Mesothelial cell of epicardium (in vitro differentiated cells): ENCODE results near the gene SEMA4C. TPM values are rescaled to one million over a fixed set of nuclear protein-coding genes. Genes with fewer than 3 reads are reported as not detected.
A peak's percentile ranks its signal among the peaks of the same experiment; 100 is the strongest.

Source experiments
- DNase-seq, 2 experiments: peaks; one replicate each; pipeline ENCODE4 v3.0.0; 2021; ENCODE audit warnings: low spot score in 2 of 2; ENCODE audit not compliant: unreplicated experiment in 2 of 2
- H3K27ac Mint-ChIP-seq: 2 replicates; pipeline ENCODE4 v1.8.0; 2021; ENCODE audit warnings: mixed read lengths
- H3K27me3 Mint-ChIP-seq: 2 replicates; pipeline ENCODE4 v1.8.0; 2021; ENCODE audit warnings: low read depth, mixed read lengths
- H3K36me3 Mint-ChIP-seq: 2 replicates; pipeline ENCODE4 v1.8.0; 2021; ENCODE audit warnings: mixed read lengths
- H3K4me1 Mint-ChIP-seq: 2 replicates; pipeline ENCODE4 v1.8.0; 2021; ENCODE audit warnings: mixed read lengths
- H3K4me3 Mint-ChIP-seq: 2 replicates; pipeline ENCODE4 v1.8.0; 2021; ENCODE audit warnings: mild to moderate bottlenecking, moderate library complexity, mixed read lengths
- H3K9me3 Mint-ChIP-seq: 2 replicates; pipeline ENCODE4 v1.8.0; 2021; ENCODE audit warnings: mixed read lengths
- total RNA-seq: library from RNA; stranded (reverse); gene quantifications from 3 replicates; pipeline ENCODE4 v1.2.1, GENCODE V29; 2021
- TF ChIP-seq, protein P1 (sequence below): fragments of 200-600 bp; sonication (generic); IDR thresholded peaks from one replicate; pipeline ENCODE4 v1.5.0; 2021; ENCODE audit warnings: antibody characterized with exemption; ENCODE audit not compliant: unreplicated experiment

SEMA4C gene
- total RNA-seq, 1 donor from 2014 or later, result 102 TPM

DNA sequence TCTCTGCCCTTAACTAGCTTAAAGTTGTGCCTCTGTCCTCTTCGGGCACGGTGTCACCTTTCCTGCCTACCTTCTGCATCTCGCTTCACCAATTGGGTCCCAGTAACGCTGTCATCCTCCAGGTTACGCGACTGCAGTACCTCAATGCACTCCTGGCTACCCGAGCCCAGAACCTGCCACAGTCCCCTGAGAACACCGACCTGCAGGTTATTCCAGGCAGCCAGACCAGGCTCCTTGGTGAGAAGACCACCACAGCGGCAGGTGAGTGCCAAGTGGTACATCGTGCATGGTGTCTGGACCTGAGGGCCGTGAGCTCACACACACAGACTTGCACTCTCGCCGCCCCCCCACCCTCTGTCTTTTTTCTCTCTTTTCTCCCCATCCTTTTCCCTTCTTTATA is 41.0 kb downstream of the SEMA4C start:
- TF ChIP-seq, protein P1, sequence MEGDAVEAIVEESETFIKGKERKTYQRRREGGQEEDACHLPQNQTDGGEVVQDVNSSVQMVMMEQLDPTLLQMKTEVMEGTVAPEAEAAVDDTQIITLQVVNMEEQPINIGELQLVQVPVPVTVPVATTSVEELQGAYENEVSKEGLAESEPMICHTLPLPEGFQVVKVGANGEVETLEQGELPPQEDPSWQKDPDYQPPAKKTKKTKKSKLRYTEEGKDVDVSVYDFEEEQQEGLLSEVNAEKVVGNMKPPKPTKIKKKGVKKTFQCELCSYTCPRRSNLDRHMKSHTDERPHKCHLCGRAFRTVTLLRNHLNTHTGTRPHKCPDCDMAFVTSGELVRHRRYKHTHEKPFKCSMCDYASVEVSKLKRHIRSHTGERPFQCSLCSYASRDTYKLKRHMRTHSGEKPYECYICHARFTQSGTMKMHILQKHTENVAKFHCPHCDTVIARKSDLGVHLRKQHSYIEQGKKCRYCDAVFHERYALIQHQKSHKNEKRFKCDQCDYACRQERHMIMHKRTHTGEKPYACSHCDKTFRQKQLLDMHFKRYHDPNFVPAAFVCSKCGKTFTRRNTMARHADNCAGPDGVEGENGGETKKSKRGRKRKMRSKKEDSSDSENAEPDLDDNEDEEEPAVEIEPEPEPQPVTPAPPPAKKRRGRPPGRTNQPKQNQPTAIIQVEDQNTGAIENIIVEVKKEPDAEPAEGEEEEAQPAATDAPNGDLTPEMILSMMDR, result no peak
- Mint-ChIP-seq H3K36me3 (peaks cover 25% of the 10 kb centered on the region), H3K4me1 (peaks cover 33% of the 10 kb centered on the region), H3K27me3 (no peaks in the 10 kb centered on the region), H3K9me3 (no peaks in the 10 kb centered on the region), H3K27ac (no peak overlapping the region), H3K4me3 (no peak overlapping the region)
- no peak for DNase-seq

DNA sequence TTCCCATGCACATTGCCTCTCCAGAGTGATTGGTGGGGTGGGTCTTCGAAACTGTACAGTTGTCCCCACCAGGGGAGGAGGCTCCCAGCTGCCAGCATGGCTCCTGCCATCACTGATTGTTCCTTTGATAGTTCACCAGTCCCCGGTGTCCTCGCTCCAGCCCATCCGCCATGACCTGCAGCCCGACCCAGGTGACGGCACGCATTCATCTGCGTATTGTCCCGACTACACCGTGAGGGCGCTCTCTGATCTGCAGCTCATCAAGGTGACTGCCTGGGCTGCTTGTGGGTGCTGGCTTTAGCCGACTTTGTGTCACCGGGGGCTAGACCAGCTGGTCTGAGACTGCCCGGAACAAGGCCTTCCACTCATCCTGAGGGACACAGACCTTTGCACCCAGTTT is 41.4 kb downstream of the SEMA4C start:
- H3K4me1 Mint-ChIP-seq, result peaks cover 33% of the 10 kb centered on the region
- TF ChIP-seq, protein P1, result no peak
- H3K27ac Mint-ChIP-seq, result no peak overlapping the region
- H3K9me3 Mint-ChIP-seq, result no peaks in the 10 kb centered on the region
- peaks cover 24% of the 10 kb centered on the region for H3K36me3 Mint-ChIP-seq
- H3K4me3 Mint-ChIP-seq, result no peak overlapping the region
- H3K27me3 Mint-ChIP-seq, result no peaks in the 10 kb centered on the region
- no peak for DNase-seq

DNA sequence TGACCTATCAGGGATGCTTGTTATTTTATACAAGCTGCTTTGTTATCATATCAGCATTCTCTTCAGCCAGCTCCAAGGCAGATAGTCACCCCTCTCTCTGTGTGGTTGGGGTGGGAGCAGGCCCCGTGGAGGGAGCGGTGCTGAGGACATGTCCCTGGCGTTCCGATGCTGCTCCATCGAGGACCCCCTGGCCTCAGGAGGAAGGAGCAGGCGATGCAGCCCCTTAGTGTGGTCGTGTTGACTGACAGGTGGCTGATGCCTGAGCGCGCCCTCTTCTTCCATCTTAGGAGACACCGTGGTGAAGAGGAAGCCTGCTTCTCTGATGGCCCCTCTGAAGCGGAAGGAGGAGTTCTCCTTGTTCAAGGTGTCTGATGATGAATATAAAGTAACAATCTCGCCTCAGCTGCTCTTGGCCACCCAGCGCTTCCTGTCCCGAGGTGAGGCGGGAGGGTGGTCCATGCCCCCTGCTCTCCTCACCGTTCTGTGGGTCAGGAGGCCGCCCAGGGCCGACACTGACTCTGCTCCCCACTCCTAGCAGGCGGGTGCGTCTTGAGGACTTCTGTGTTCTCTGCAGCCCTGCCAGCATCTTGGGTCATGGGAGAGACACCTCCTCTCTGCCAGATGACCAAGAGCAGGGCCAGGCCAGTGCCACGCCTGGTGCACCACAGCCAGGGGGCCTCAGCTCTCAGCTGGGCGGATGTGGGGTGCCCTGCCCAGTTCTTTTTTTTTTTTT is 43.2 kb downstream of the SEMA4C start:
- Mint-ChIP-seq H3K27ac (no peak overlapping the region), H3K4me1 (peaks cover 25% of the 10 kb centered on the region), H3K9me3 (no peaks in the 10 kb centered on the region), H3K36me3 (peaks cover 23% of the 10 kb centered on the region), H3K4me3 (no peak overlapping the region), H3K27me3 (no peaks in the 10 kb centered on the region)
- no peak for DNase-seq
- TF ChIP-seq, protein P1, result no peak

DNA sequence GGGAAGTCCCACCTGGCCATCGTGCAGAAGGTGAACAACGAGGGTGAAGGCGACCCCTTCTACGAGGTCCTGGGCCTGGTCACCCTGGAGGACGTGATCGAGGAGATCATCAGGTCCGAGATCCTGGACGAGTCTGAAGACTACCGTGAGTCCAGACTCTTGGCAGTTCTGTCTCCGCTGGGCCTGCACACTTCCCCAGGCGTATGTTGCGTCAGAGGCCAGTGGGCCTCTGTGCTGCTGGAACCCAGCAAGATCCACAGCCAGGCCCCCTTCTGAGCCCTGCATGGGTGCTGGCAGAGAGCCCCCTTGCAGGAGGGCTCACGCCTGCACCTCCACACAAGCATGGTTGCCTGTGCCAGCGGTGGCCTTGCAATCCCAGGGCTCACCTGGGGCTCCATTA is 44.8 kb downstream of the SEMA4C start:
- peaks cover 36% of the 10 kb centered on the region for H3K4me1 Mint-ChIP-seq
- DNase-seq, result no peak
- no peak overlapping the region for H3K27ac Mint-ChIP-seq
- H3K36me3 Mint-ChIP-seq, result peaks cover 20% of the 10 kb centered on the region
- no peaks in the 10 kb centered on the region for H3K9me3 Mint-ChIP-seq
- no peak overlapping the region for H3K4me3 Mint-ChIP-seq
- TF ChIP-seq, protein P1, result no peak
- H3K27me3 Mint-ChIP-seq, result no peaks in the 10 kb centered on the region

DNA sequence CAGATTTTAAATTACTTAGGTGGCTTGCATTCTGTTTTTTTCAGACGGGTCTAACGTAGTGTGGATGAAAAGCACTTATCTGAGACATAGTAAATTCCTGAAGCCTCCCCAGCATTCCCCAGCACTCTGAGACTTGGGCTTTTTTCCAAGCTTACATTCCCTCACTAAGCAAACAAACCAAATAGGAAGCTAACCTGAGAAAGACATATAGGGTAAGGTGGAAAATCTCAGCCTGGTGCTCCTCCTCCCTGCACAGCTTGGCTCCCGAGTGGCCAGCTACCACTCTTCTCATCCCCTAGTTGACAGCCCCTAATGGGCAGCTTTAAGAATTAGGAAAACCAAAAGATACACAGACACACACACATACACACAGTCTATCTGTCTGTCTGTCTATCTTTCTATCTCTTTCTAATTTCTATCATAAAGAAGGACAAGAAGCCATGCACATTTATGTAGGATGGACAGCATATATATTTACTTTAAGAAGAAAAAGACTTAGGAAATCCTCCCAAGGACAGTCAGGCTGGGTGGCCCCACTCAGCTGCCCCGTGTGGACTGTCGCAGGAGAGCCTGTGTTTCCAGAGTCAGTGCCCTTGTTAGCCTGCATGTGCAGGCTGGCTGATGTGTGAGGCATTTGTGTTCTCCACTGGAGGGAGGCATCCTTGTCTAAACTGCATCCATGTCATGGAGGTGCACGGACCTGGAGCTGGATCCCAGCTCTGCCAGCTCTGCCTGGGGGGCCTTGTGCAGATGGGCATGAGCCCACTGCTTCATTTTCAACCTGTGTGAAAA is 45.6 kb downstream of the SEMA4C start:
- DNase-seq, result no peak
- no peaks in the 10 kb centered on the region for H3K27me3 Mint-ChIP-seq
- peaks cover 15% of the 10 kb centered on the region for H3K36me3 Mint-ChIP-seq
- H3K4me1 Mint-ChIP-seq, result peaks cover 44% of the 10 kb centered on the region
- no peaks in the 10 kb centered on the region for H3K9me3 Mint-ChIP-seq
- TF ChIP-seq, protein P1, result no peak
- H3K27ac Mint-ChIP-seq, result peak overlapping the region; percentile 95
- no peak overlapping the region for H3K4me3 Mint-ChIP-seq
